ENCODE results near the gene DIP2B.

DIP2B gene

GRCh38 chr12:50627491-50627890 is 122.7 kb downstream of the DIP2B start:
- TF ChIP-seq, protein P1, sequence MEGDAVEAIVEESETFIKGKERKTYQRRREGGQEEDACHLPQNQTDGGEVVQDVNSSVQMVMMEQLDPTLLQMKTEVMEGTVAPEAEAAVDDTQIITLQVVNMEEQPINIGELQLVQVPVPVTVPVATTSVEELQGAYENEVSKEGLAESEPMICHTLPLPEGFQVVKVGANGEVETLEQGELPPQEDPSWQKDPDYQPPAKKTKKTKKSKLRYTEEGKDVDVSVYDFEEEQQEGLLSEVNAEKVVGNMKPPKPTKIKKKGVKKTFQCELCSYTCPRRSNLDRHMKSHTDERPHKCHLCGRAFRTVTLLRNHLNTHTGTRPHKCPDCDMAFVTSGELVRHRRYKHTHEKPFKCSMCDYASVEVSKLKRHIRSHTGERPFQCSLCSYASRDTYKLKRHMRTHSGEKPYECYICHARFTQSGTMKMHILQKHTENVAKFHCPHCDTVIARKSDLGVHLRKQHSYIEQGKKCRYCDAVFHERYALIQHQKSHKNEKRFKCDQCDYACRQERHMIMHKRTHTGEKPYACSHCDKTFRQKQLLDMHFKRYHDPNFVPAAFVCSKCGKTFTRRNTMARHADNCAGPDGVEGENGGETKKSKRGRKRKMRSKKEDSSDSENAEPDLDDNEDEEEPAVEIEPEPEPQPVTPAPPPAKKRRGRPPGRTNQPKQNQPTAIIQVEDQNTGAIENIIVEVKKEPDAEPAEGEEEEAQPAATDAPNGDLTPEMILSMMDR (IDR thresholded peaks at IDR 0.05; ENCODE audit: low read depth, low read length): no peak
- TF ChIP-seq POLR2A (IDR thresholded peaks at IDR 0.05; ENCODE audit: extremely low read depth, insufficient read length): no peak
- TF ChIP-seq MYC (IDR thresholded peaks at IDR 0.05; ENCODE audit: low read depth, low read length): no peak
- TF ChIP-seq, protein P2, sequence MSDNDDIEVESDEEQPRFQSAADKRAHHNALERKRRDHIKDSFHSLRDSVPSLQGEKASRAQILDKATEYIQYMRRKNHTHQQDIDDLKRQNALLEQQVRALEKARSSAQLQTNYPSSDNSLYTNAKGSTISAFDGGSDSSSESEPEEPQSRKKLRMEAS (IDR thresholded peaks at IDR 0.05; ENCODE audit: low read depth, low read length): no peak
- no peak overlapping the region for H3K4me3 ChIP-seq (ENCODE audit: low read depth, low read length)
- DNase-seq (ENCODE audit: low read depth): no peak

- TF ChIP-seq MYC (IDR thresholded peaks at IDR 0.05; ENCODE audit: low read depth, low read length): no peak
- no peak for TF ChIP-seq POLR2A (IDR thresholded peaks at IDR 0.05; ENCODE audit: extremely low read depth, insufficient read length)
- DNase-seq (ENCODE audit: low read depth): no peak
- H3K4me3 ChIP-seq (ENCODE audit: low read depth, low read length): no peak overlapping the region
Measured at GRCh38 chr12:50628394-50628793, 123.6 kb downstream of the DIP2B start.

DNA sequence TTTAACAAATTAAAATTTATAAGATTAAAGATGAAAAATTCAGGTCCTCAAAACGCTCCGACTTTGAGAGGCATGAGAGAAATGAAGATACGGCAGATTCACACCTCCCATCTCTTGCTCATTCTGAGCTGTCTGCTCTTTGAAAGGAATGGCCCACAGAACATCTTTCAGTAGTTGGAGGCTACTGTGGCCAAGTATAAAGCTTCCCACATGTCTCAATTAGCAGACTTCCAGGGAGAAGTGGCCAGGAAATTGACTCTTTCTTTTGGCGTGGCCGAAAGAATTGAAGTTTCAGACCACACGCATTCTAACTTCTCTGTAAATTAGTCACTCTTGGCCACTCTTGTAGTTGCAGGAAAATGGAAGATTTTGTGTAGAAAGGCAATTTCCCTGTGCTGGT is 129.2 kb downstream of the DIP2B start:
- TF ChIP-seq, protein P2 (IDR thresholded peaks at IDR 0.05; ENCODE audit: low read depth, low read length): no peak
- no peak for TF ChIP-seq MYC (IDR thresholded peaks at IDR 0.05; ENCODE audit: low read depth, low read length)
- no peak for TF ChIP-seq POLR2A (IDR thresholded peaks at IDR 0.05; ENCODE audit: extremely low read depth, insufficient read length)
- TF ChIP-seq, protein P1 (IDR thresholded peaks at IDR 0.05; ENCODE audit: low read depth, low read length): no peak
- no peak for DNase-seq (ENCODE audit: low read depth)
- H3K4me3 ChIP-seq (ENCODE audit: low read depth, low read length): no peak overlapping the region

- no peak for DNase-seq (ENCODE audit: low read depth)
- no peak overlapping the region for H3K4me3 ChIP-seq (ENCODE audit: low read depth, low read length)
- TF ChIP-seq, protein P1 (IDR thresholded peaks at IDR 0.05; ENCODE audit: low read depth, low read length): no peak
Measured at GRCh38 chr12:50634379-50634778, 129.6 kb downstream of the DIP2B start.

- no peak for TF ChIP-seq POLR2A (IDR thresholded peaks at IDR 0.05; ENCODE audit: extremely low read depth, insufficient read length)
- TF ChIP-seq, protein P2 (IDR thresholded peaks at IDR 0.05; ENCODE audit: low read depth, low read length): no peak
- TF ChIP-seq, protein P1 (IDR thresholded peaks at IDR 0.05; ENCODE audit: low read depth, low read length): no peak
- no peak for TF ChIP-seq MYC (IDR thresholded peaks at IDR 0.05; ENCODE audit: low read depth, low read length)
- DNase-seq (ENCODE audit: low read depth): no peak
- H3K4me3 ChIP-seq (ENCODE audit: low read depth, low read length): no peak overlapping the region
Measured at GRCh38 chr12:50635364-50635763, 130.6 kb downstream of the DIP2B start.

DNA sequence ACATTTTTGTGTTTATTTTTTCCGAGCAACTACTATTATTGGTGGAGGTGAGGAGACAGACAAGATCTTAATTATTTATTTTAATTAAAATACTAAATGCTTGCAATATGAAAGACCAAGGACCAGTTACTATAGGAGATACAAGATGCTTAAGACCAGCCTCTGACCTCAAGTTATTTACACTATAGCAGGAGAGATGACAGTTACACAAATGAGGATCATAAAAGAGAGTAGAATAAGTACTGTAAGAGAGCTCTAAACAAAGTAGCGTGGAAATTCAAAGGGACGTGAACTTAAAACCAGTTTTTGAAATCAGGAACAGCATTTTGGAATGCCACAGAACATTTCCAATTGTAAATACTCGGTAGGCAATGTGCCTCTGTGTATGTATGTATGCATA is 131.1 kb downstream of the DIP2B start:
- TF ChIP-seq POLR2A (IDR thresholded peaks at IDR 0.05; ENCODE audit: extremely low read depth, insufficient read length): no peak
- TF ChIP-seq, protein P1 (IDR thresholded peaks at IDR 0.05; ENCODE audit: low read depth, low read length): no peak
- TF ChIP-seq, protein P2 (IDR thresholded peaks at IDR 0.05; ENCODE audit: low read depth, low read length): no peak
- no peak for TF ChIP-seq MYC (IDR thresholded peaks at IDR 0.05; ENCODE audit: low read depth, low read length)
- no peak overlapping the region for H3K4me3 ChIP-seq (ENCODE audit: low read depth, low read length)

More for the DNA sequence above, 131.1 kb downstream of the DIP2B start:
- no peak for DNase-seq (ENCODE audit: low read depth)

All from NB4 (cell line).